Mesendoderm (in vitro differentiated cells): ENCODE data around the gene GUK1.

Experiments
- DNase-seq: peaks from one replicate; pipeline ENCODE4 v3.0.0; 2013
- H2AK5ac ChIP-seq: 2 replicates; pipeline ENCODE4 v1.6.1; 2013; ENCODE audit warnings: low read length, inconsistent platforms
- H2BK120ac ChIP-seq: 2 replicates; pipeline ENCODE4 v1.6.1; 2013; ENCODE audit warnings: low read depth, mild to moderate bottlenecking, low read length, moderate library complexity, mixed read lengths
- H2BK15ac ChIP-seq: replicated peaks from 2 replicates; pipeline ENCODE4 v1.6.1; 2013; ENCODE audit warnings: low read depth, mild to moderate bottlenecking, moderate library complexity
- H2BK5ac ChIP-seq: 2 replicates; pipeline ENCODE4 v1.6.1; 2013; ENCODE audit warnings: low read length, inconsistent platforms
- H3K18ac ChIP-seq: 2 replicates; pipeline ENCODE4 v1.6.1; 2013; ENCODE audit warnings: mild to moderate bottlenecking, low read length, mixed read lengths
- H3K23ac ChIP-seq: one replicate; pipeline ENCODE4 v1.6.1; 2013; ENCODE audit warnings: low read length
- H3K27ac ChIP-seq: 2 replicates; pipeline ENCODE4 v1.5.1; 2013; ENCODE audit warnings: low read depth, mild to moderate bottlenecking, inconsistent platforms, low read length, moderate library complexity
- H3K27me3 ChIP-seq: 2 replicates; pipeline ENCODE4 v1.6.1; 2013; ENCODE audit warnings: low read length, control low read depth, mild to moderate bottlenecking, inconsistent platforms; ENCODE audit not compliant: insufficient read depth, poor library complexity
- H3K36me3 ChIP-seq: 2 replicates; pipeline ENCODE4 v1.6.1; 2013; ENCODE audit warnings: low read length, inconsistent platforms; ENCODE audit not compliant: control insufficient read depth, insufficient read depth
- H3K4ac ChIP-seq: one replicate; pipeline ENCODE4 v1.6.1; 2013; ENCODE audit warnings: low read depth, mild to moderate bottlenecking, low read length, moderate library complexity
- H3K4me1 ChIP-seq: 2 replicates; pipeline ENCODE4 v1.6.1; 2013; ENCODE audit warnings: low read depth, low read length, inconsistent platforms; ENCODE audit not compliant: control insufficient read depth
- H3K4me2 ChIP-seq: 2 replicates; pipeline ENCODE4 v1.6.1; 2013; ENCODE audit warnings: low read length
- H3K4me3 ChIP-seq: 2 replicates; pipeline ENCODE4 v1.5.1; 2013; ENCODE audit warnings: mild to moderate bottlenecking, low read length
- H3K56ac ChIP-seq: one replicate; pipeline ENCODE4 v1.6.1; 2013; ENCODE audit warnings: low read length
- H3K79me1 ChIP-seq: 2 replicates; pipeline ENCODE4 v1.6.1; 2013; ENCODE audit warnings: low read length, inconsistent platforms
- H3K79me2 ChIP-seq: 2 replicates; pipeline ENCODE4 v1.6.1; 2013; ENCODE audit warnings: mild to moderate bottlenecking, low read length; ENCODE audit not compliant: control insufficient read depth, insufficient read depth
- H3K9ac ChIP-seq: 2 replicates; pipeline ENCODE4 v1.6.1; 2013; ENCODE audit warnings: low read length, inconsistent platforms
- H4K5ac ChIP-seq: one replicate; pipeline ENCODE4 v1.6.1; 2013; ENCODE audit warnings: low read length
- H4K8ac ChIP-seq: one replicate; pipeline ENCODE4 v1.6.1; 2013; ENCODE audit warnings: low read depth, mild to moderate bottlenecking, control low read depth, low read length, moderate library complexity
- WGBS: extraction: QIAGEN DNeasy Blood & Tissue Kit; methylation state at CpG from one replicate; pipeline ENCODE4 v1.1.7; 2013; ENCODE audit warnings: low lambda C conversion rate, missing lambda C conversion rate; ENCODE audit not compliant: insufficient coverage; ENCODE audit errors: extremely low coverage; 5-methylcytosine and 5-hydroxymethylcytosine counted together

Gene GUK1

GRCh38 chr1:228163007-228163753 is 23.1 kb downstream of the GUK1 start:
- no peak for DNase-seq
- Histone ChIP-seq H3K23ac (peak overlapping the region; percentile 48), H2BK120ac (no peak overlapping the region), H3K4me2 (no peak overlapping the region), H3K27ac (no peak overlapping the region), H2BK5ac (no peak overlapping the region), H3K4me1 (peaks cover 2% of the 10 kb centered on the region), H3K4ac (no peak overlapping the region), H3K79me2 (peaks cover 2% of the 10 kb centered on the region), H4K8ac (no peak overlapping the region), H3K36me3 (no peaks in the 10 kb centered on the region), H3K27me3 (no peaks in the 10 kb centered on the region), H4K5ac (no peak overlapping the region), H3K9ac (peak overlapping the region; percentile 38), H3K79me1 (peaks cover 5% of the 10 kb centered on the region), H3K56ac (peak overlapping the region; percentile 79), H2BK15ac (no peak overlapping the region), H3K4me3 (no peak overlapping the region), H3K18ac (no peak overlapping the region), H2AK5ac (no peak overlapping the region)
- no CpG with 5 or more reads among the region's 30 CpGs for WGBS

GRCh38 chr1:228163776-228164519 is 23.9 kb downstream of the GUK1 start:
- H3K27me3 ChIP-seq: no peaks in the 10 kb centered on the region
- no CpG with 5 or more reads among the region's 10 CpGs for WGBS
- no peak for DNase-seq

GRCh38 chr1:228164561-228165371 is 24.7 kb downstream of the GUK1 start:
- peak overlapping the region; percentile 14 for H2AK5ac ChIP-seq
- peaks cover 2% of the 10 kb centered on the region for H3K79me2 ChIP-seq
- no peak overlapping the region for H3K23ac ChIP-seq
- peak overlapping the region; percentile 94 for H3K56ac ChIP-seq
- WGBS: no CpG with 5 or more reads among the region's 20 CpGs
- peak overlapping the region; percentile 51 for H3K18ac ChIP-seq
- H3K4me3 ChIP-seq: peak overlapping the region; percentile 55
- H3K27me3 ChIP-seq: no peaks in the 10 kb centered on the region
- no peak overlapping the region for H2BK15ac ChIP-seq
- peak overlapping the region; percentile 8 for H2BK5ac ChIP-seq
- peaks cover 2% of the 10 kb centered on the region for H3K4me1 ChIP-seq
- H4K5ac ChIP-seq: no peak overlapping the region
- H3K4ac ChIP-seq: no peak overlapping the region
- peak overlapping the region; percentile 77 for H3K9ac ChIP-seq
- no peak overlapping the region for H4K8ac ChIP-seq
- peaks cover 10% of the 10 kb centered on the region for H3K79me1 ChIP-seq
- DNase-seq: no peak
- no peak overlapping the region for H2BK120ac ChIP-seq
- H3K36me3 ChIP-seq: no peaks in the 10 kb centered on the region
- peak overlapping the region; percentile 43 for H3K27ac ChIP-seq
- H3K4me2 ChIP-seq: peak overlapping the region; percentile 94

More at GRCh38 chr1:228163776-228164519, 23.9 kb downstream of the GUK1 start:
- peaks cover 2% of the 10 kb centered on the region for H3K4me1 ChIP-seq
- H3K4ac ChIP-seq: no peak overlapping the region
- no peak overlapping the region for H3K4me3 ChIP-seq
- H3K79me2 ChIP-seq: peaks cover 2% of the 10 kb centered on the region
- no peak overlapping the region for H4K5ac ChIP-seq
- no peak overlapping the region for H3K4me2 ChIP-seq
- H2BK15ac ChIP-seq: no peak overlapping the region
- H2BK120ac ChIP-seq: no peak overlapping the region
- H3K9ac ChIP-seq: no peak overlapping the region
- no peak overlapping the region for H3K18ac ChIP-seq
- peak overlapping the region; percentile 25 for H3K56ac ChIP-seq
- no peak overlapping the region for H2AK5ac ChIP-seq
- no peaks in the 10 kb centered on the region for H3K36me3 ChIP-seq
- no peak overlapping the region for H4K8ac ChIP-seq
- H3K23ac ChIP-seq: no peak overlapping the region
- peaks cover 8% of the 10 kb centered on the region for H3K79me1 ChIP-seq
- no peak overlapping the region for H3K27ac ChIP-seq
- H2BK5ac ChIP-seq: no peak overlapping the region

- Histone ChIP-seq H3K4me3 (peak within 1 kb of the TSS; percentile 66), H3K23ac (no peak within 1 kb of the TSS), H3K9ac (peak within 1 kb of the TSS; percentile 98), H4K8ac (no peak within 1 kb of the TSS), H3K36me3 (no peaks in the 10 kb centered on the region), H2BK15ac (no peak within 1 kb of the TSS), H4K5ac (no peak within 1 kb of the TSS), H3K4me2 (peak within 1 kb of the TSS; percentile 94), H3K27ac (peak within 1 kb of the TSS; percentile 99), H3K79me1 (peaks cover 12% of the 10 kb centered on the region), H3K56ac (peak within 1 kb of the TSS; percentile 97), H3K18ac (peak within 1 kb of the TSS; percentile 96), H3K4me1 (peaks cover 2% of the 10 kb centered on the region), H3K79me2 (peaks cover 2% of the 10 kb centered on the region), H2AK5ac (peak within 1 kb of the TSS; percentile 14), H3K27me3 (no peaks in the 10 kb centered on the region), H2BK120ac (no peak within 1 kb of the TSS), H3K4ac (peak within 1 kb of the TSS; percentile 90), H2BK5ac (peak within 1 kb of the TSS; percentile 95)
- DNase-seq: peak; percentile 99
- WGBS: no CpG with 5 or more reads among the region's 93 CpGs
Observed at GRCh38 chr1:228165372-228166169, 25.5 kb downstream of the GUK1 start, which contains the start of gene IBA57. TSS of gene IBA57 (plus strand) at chr1:228165804. CDS start at chr1:228165817, 13 bp downstream.
